Upper lobe of right lung (tissue), 1 donor: ENCODE measurements around the gene HERC3. TPM values are rescaled to one million over a fixed set of nuclear protein-coding genes. Genes with fewer than 3 reads are reported as not detected.
A peak's percentile ranks its signal among the peaks of the same experiment; 100 is the strongest.

Experiments used
- ATAC-seq: fragments of 200-7000 bp; cut with Tn5 transposase; one replicate; pipeline ENCODE4 v1.9.1; 2020; ENCODE audit warnings: mild to moderate bottlenecking, moderate library complexity
- DNase-seq: peaks from one replicate; pipeline ENCODE4 v3.0.0-alpha.2; 2020
- H3K27ac ChIP-seq: fragments of 200-600 bp; one replicate; pipeline ENCODE4 v1.8.0; 2022
- H3K27me3 ChIP-seq: fragments of 200-600 bp; one replicate; pipeline ENCODE4 v1.8.0; 2022; ENCODE audit warnings: mild to moderate bottlenecking
- H3K36me3 ChIP-seq: fragments of 200-600 bp; one replicate; pipeline ENCODE4 v1.8.0; 2022
- H3K4me1 ChIP-seq: fragments of 200-600 bp; one replicate; pipeline ENCODE4 v1.8.0; 2022
- H3K4me3 ChIP-seq: fragments of 200-600 bp; one replicate; pipeline ENCODE4 v1.8.0; 2022; ENCODE audit warnings: mild to moderate bottlenecking
- H3K9me3 ChIP-seq: fragments of 200-600 bp; one replicate; pipeline ENCODE4 v1.8.0; 2022
- CTCF ChIP-seq: fragments of 200-600 bp; IDR thresholded peaks from one replicate; pipeline ENCODE4 v1.8.0; 2022; ENCODE audit warnings: antibody characterized with exemption
- intact Hi-C: fragments of 100-400 bp; cut with DNase I; formaldehyde crosslinking; loops from one replicate; pipeline ENCODE4 v1.11.0; 2022
- total RNA-seq: library from RNA; stranded (reverse); fragmentation: NEBNext Ultra II Directional; extraction: Animal tissue kit (Norgen Biotek cat#: 25700); gene quantifications from one replicate; pipeline ENCODE4 v1.2.1, GENCODE V29; 2021
- donor health status: DM: no; HTN: yes; CAD: no; lungs with severe emphysema.

HERC3 gene
- total RNA-seq, 1 donor from 2014 or later, result 50.0 TPM

GRCh38 chr4:88738180-88738579, 145.9 kb downstream of the HERC3 start:
- H3K27ac ChIP-seq, result no peak overlapping the region
- DNase-seq (no peak), ATAC-seq (no peak)
- H3K9me3 ChIP-seq, result no peaks in the 10 kb centered on the region
- H3K4me1 ChIP-seq, result peaks cover 30% of the 10 kb centered on the region
- H3K36me3 ChIP-seq, result peaks cover 33% of the 10 kb centered on the region
- intact Hi-C loops, result no loop called here
- no peak overlapping the region for H3K4me3 ChIP-seq
- no peak for TF ChIP-seq CTCF
- H3K27me3 ChIP-seq, result no peaks in the 10 kb centered on the region

- H3K4me1 ChIP-seq, result peaks cover 12% of the 10 kb centered on the region
- no peaks in the 10 kb centered on the region for H3K27me3 ChIP-seq
- DNase-seq, result no peak
- H3K4me3 ChIP-seq, result no peak overlapping the region
- TF ChIP-seq CTCF, result no peak
- peaks cover 57% of the 10 kb centered on the region for H3K36me3 ChIP-seq
- no peaks in the 10 kb centered on the region for H3K9me3 ChIP-seq
- H3K27ac ChIP-seq, result no peak overlapping the region
- no peak for ATAC-seq
- intact Hi-C loops, result no loop called here
Observed at GRCh38 chr4:88742561-88742960, 150.3 kb downstream of the HERC3 start.

GRCh38 chr4:88743696-88744095, 151.4 kb downstream of the HERC3 start:
- ATAC-seq (no peak), DNase-seq (no peak)
- Histone ChIP-seq H3K27ac (no peak overlapping the region), H3K27me3 (no peaks in the 10 kb centered on the region), H3K36me3 (peaks cover 62% of the 10 kb centered on the region), H3K4me3 (no peak overlapping the region), H3K4me1 (peaks cover under 1% of the 10 kb centered on the region), H3K9me3 (no peaks in the 10 kb centered on the region)
- TF ChIP-seq CTCF, result no peak
- intact Hi-C loops, result no loop called here

GRCh38 chr4:88744609-88745008, 152.3 kb downstream of the HERC3 start:
- no peak for ATAC-seq
- no peaks in the 10 kb centered on the region for H3K9me3 ChIP-seq
- H3K4me1 ChIP-seq, result no peaks in the 10 kb centered on the region
- H3K4me3 ChIP-seq, result no peak overlapping the region
- no peak overlapping the region for H3K27ac ChIP-seq
- peaks cover 66% of the 10 kb centered on the region for H3K36me3 ChIP-seq
- intact Hi-C loops, result no loop called here
- no peak for DNase-seq
- no peak for TF ChIP-seq CTCF
- H3K27me3 ChIP-seq, result no peaks in the 10 kb centered on the region

GRCh38 chr4:88745175-88745574, 152.9 kb downstream of the HERC3 start:
- peaks cover 72% of the 10 kb centered on the region for H3K36me3 ChIP-seq
- intact Hi-C loops, result no loop called here
- DNase-seq (no peak), ATAC-seq (no peak)
- no peak overlapping the region for H3K4me3 ChIP-seq
- no peaks in the 10 kb centered on the region for H3K4me1 ChIP-seq
- no peak overlapping the region for H3K27ac ChIP-seq
- no peaks in the 10 kb centered on the region for H3K27me3 ChIP-seq
- no peaks in the 10 kb centered on the region for H3K9me3 ChIP-seq
- TF ChIP-seq CTCF, result no peak

- Histone ChIP-seq H3K4me1 (no peaks in the 10 kb centered on the region), H3K9me3 (no peaks in the 10 kb centered on the region), H3K27me3 (no peaks in the 10 kb centered on the region), H3K4me3 (no peak overlapping the region), H3K36me3 (peaks cover 77% of the 10 kb centered on the region), H3K27ac (peak overlapping the region; percentile 44)
- intact Hi-C loops, result no loop called here
- ATAC-seq, result no peak
- no peak for TF ChIP-seq CTCF
- DNase-seq, result no peak
Observed at GRCh38 chr4:88745581-88746163, 153.4 kb downstream of the HERC3 start.
